IMR-90 (cell line): ENCODE results near the gene CBX8. TPM values are rescaled to one million over a fixed set of nuclear protein-coding genes. Genes with fewer than 3 reads are reported as not detected.
A peak's percentile ranks its signal among the peaks of the same experiment; 100 is the strongest.

Source experiments
- ATAC-seq: fragments of 200-7000 bp; cut with Tn5 transposase; 2 replicates; pipeline ENCODE4 v1.9.1; 2020; ENCODE audit warnings: low read depth, mild to moderate bottlenecking, moderate library complexity
- BruUV-seq: library from RNA; stranded (reverse); fragments of 400-500 nt; replicated peaks from 2 replicates; lab custom pipeline; 2021; lab: Mats Ljungman, UMichigan
- CTCF ChIA-PET: fragments of 300-600 bp; formaldehyde crosslinking; extraction: SDS; loops from one replicate; lab custom pipeline; 2021; ENCODE audit warnings: antibody characterized with exemption; lab: Yijun Ruan, JAX
- POLR2A ChIA-PET: fragments of 300-600 bp; sonication (Branson Sonifier 250); formaldehyde crosslinking; loops from one replicate; lab custom pipeline; 2022; ENCODE audit warnings: antibody characterized with exemption; ENCODE audit not compliant: unreplicated experiment; lab: Charles Lee
- DNase-seq: peaks from one replicate; pipeline ENCODE4 v3.0.0; 2013
- H2AFZ ChIP-seq: replicated peaks from 2 replicates; pipeline ENCODE3; 2013; ENCODE audit warnings: low read length, mild to moderate bottlenecking; ENCODE audit not compliant: poor library complexity
- H2AK5ac ChIP-seq: 2 replicates; pipeline ENCODE4 v1.6.1; 2013; ENCODE audit warnings: low read depth, low read length, inconsistent platforms
- H2AK9ac ChIP-seq: replicated peaks from 2 replicates; pipeline ENCODE3; 2013; ENCODE audit warnings: mild to moderate bottlenecking, low read depth, low read length, moderate library complexity; ENCODE audit not compliant: poor library complexity
- H2BK120ac ChIP-seq: 2 replicates; pipeline ENCODE4 v1.6.1; 2013; ENCODE audit warnings: low read depth, low read length, inconsistent platforms
- H2BK15ac ChIP-seq: 3 replicates; pipeline ENCODE4 v1.6.1; 2013; ENCODE audit warnings: low read depth, low read length, inconsistent platforms
- H2BK20ac ChIP-seq: 2 replicates; pipeline ENCODE4 v1.6.1; 2013; ENCODE audit warnings: low read depth, mild to moderate bottlenecking, inconsistent platforms, low read length, moderate library complexity
- H2BK5ac ChIP-seq: 2 replicates; pipeline ENCODE4 v1.6.1; 2013; ENCODE audit warnings: mild to moderate bottlenecking, low read depth, low read length, inconsistent platforms; ENCODE audit not compliant: poor library complexity, severe bottlenecking
- H3K14ac ChIP-seq: replicated peaks from 2 replicates; pipeline ENCODE4 v1.6.1; 2013; ENCODE audit warnings: low read depth, low read length, inconsistent platforms
- H3K18ac ChIP-seq: 2 replicates; pipeline ENCODE4 v1.6.1; 2013; ENCODE audit warnings: low read depth, low read length, control low read depth
- H3K23ac ChIP-seq: 2 replicates; pipeline ENCODE4 v1.6.1; 2013; ENCODE audit warnings: low read depth, low read length, inconsistent platforms
- H3K27ac ChIP-seq: 2 replicates; pipeline ENCODE4 v1.5.1; 2013; ENCODE audit warnings: mild to moderate bottlenecking, control low read depth, low read length; ENCODE audit not compliant: insufficient read depth
- H3K27me3 ChIP-seq: 2 replicates; pipeline ENCODE4 v1.6.1; 2013; ENCODE audit warnings: low read length; ENCODE audit not compliant: control insufficient read depth, insufficient read depth
- H3K36me3 ChIP-seq: 2 replicates; pipeline ENCODE4 v1.6.1; 2013; ENCODE audit warnings: low read length, mixed read lengths; ENCODE audit not compliant: control insufficient read depth, insufficient read depth
- H3K4ac ChIP-seq: 2 replicates; pipeline ENCODE4 v1.6.1; 2013; ENCODE audit warnings: low read depth, low read length, inconsistent platforms
- H3K4me1 ChIP-seq: 2 replicates; pipeline ENCODE4 v1.6.1; 2013; ENCODE audit warnings: low read length, mixed read lengths; ENCODE audit not compliant: control insufficient read depth, insufficient read depth
- H3K4me2 ChIP-seq: 2 replicates; pipeline ENCODE4 v1.6.1; 2013; ENCODE audit warnings: low read depth, mild to moderate bottlenecking, control low read depth, low read length, moderate library complexity
- H3K4me3 ChIP-seq: 2 replicates; pipeline ENCODE4 v1.5.1; 2013; ENCODE audit warnings: low read depth, mild to moderate bottlenecking, control low read depth, low read length, moderate library complexity; ENCODE audit not compliant: insufficient read depth
- H3K56ac ChIP-seq: 2 replicates; pipeline ENCODE4 v1.6.1; 2013; ENCODE audit warnings: low read length, inconsistent platforms; ENCODE audit not compliant: insufficient read depth; ENCODE audit errors: extremely low read depth
- H3K79me1 ChIP-seq, 2 experiments: 2 replicates each; pipeline ENCODE4 v1.6.1; 2013; ENCODE audit warnings: low read length in 2 of 2, inconsistent platforms in 1 of 2, low read depth in 1 of 2
- H3K9ac ChIP-seq: 2 replicates; pipeline ENCODE4 v1.6.1; 2013; ENCODE audit warnings: low read depth, low read length, control low read depth
- H3K9me1 ChIP-seq: 2 replicates; pipeline ENCODE4 v1.6.1; 2013; ENCODE audit warnings: low read length, inconsistent platforms; ENCODE audit not compliant: insufficient read depth
- H3K9me3 ChIP-seq: 2 replicates; pipeline ENCODE4 v1.6.1; 2013; ENCODE audit warnings: low read length; ENCODE audit not compliant: control insufficient read depth, insufficient read depth
- H4K20me1 ChIP-seq: 2 replicates; pipeline ENCODE4 v1.6.1; 2013; ENCODE audit warnings: low read length, inconsistent platforms; ENCODE audit not compliant: insufficient read depth
- H4K5ac ChIP-seq: 2 replicates; pipeline ENCODE4 v1.6.1; 2013; ENCODE audit warnings: mild to moderate bottlenecking, low read depth, low read length, control low read depth
- H4K8ac ChIP-seq, 2 experiments: 2 replicates each; pipeline ENCODE4 v1.6.1; 2013; ENCODE audit warnings: low read depth in 2 of 2, low read length in 2 of 2, control low read depth in 1 of 2, inconsistent platforms in 1 of 2
- H4K91ac ChIP-seq: 2 replicates; pipeline ENCODE4 v1.6.1; 2013; ENCODE audit warnings: low read depth, low read length, inconsistent platforms; ENCODE audit not compliant: insufficient read depth
- CEBPB ChIP-seq: IDR thresholded peaks from 2 replicates; pipeline ENCODE4 v1.6.1; 2012; ENCODE audit warnings: low read depth, low read length, improper control_type of control experiment
- CTCF ChIP-seq: conservative IDR thresholded peaks from 2 replicates; pipeline ENCODE4 v1.5.1; 2012; ENCODE audit warnings: mild to moderate bottlenecking, low read depth, low read length, improper control_type of control experiment
- FOS ChIP-seq: fragments of 150-350 bp; IDR thresholded peaks from 2 replicates; pipeline ENCODE4 v1.6.1; 2016; ENCODE audit warnings: low read depth, low read length
- MAFK ChIP-seq: IDR thresholded peaks from 2 replicates; pipeline ENCODE4 v1.6.1; 2012; ENCODE audit warnings: low read depth, low read length, improper control_type of control experiment
- RCOR1 ChIP-seq: IDR thresholded peaks from 2 replicates; pipeline ENCODE4 v1.6.1; 2012; ENCODE audit warnings: mild to moderate bottlenecking, low read length, improper control_type of control experiment; ENCODE audit not compliant: insufficient replicate concordance
- RFX5 ChIP-seq: IDR thresholded peaks from 2 replicates; pipeline ENCODE4 v1.8.0; 2012; ENCODE audit warnings: low read depth, mild to moderate bottlenecking, low read length, moderate library complexity
- WGBS, 2 experiments: methylation state at CpG; one replicate each; pipeline versions ENCODE4 v1.1.5 to v1.1.7; 2013; ENCODE audit warnings: missing lambda C conversion rate in 2 of 2; ENCODE audit not compliant: insufficient read length in 1 of 2; ENCODE audit errors: extremely low coverage in 2 of 2; 5-methylcytosine and 5-hydroxymethylcytosine counted together
- dilution Hi-C: fragments of 300-500 bp; cut with HindIII; formaldehyde crosslinking; loops from one replicate; pipeline ENCODE4 v1.14.3; 2018; ENCODE audit warnings: low sequenced_read_pairs; ENCODE audit not compliant: unreplicated experiment
- in situ Hi-C: fragments of 300-500 bp; cut with MboI; formaldehyde crosslinking; loops from 3 replicates; pipeline ENCODE4 v1.14.3; 2019; ENCODE audit warnings: low sequenced_read_pairs, inconsistent platforms, mixed read lengths
- intact Hi-C: fragments of 100-400 bp; cut with micrococcal nuclease; formaldehyde crosslinking; loops from 2 replicates; pipeline ENCODE4 v1.10.0; 2022
- polyA plus RNA-seq, 3 experiments: library from polyadenylated mRNA; depleted of rRNA; stranded (reverse); fragments of >200 nt; gene quantifications; 2 replicates each; pipeline ENCODE4 v1.2.3, GENCODE V29; 2012; ENCODE audit warnings: low replicate concordance in 1 of 3
- total RNA-seq: library from RNA; depleted of rRNA; stranded (reverse); fragments of >200 nt; gene quantifications from 2 replicates; pipeline ENCODE4 v1.2.3, GENCODE V29; 2012

The CBX8 gene
- total and polyA plus RNA-seq, 2 of the 4 experiments (the other 2 are of a cell fraction), result 3.2 to 5.4 TPM

GRCh38 chr17:79784353-79785016, 12.4 kb downstream of the CBX8 start:
- Histone ChIP-seq H4K5ac (no peak overlapping the region), H3K9me3 (no peaks in the 10 kb centered on the region), H2AK5ac (no peak overlapping the region), H2AFZ (peak overlapping the region; percentile 30), H4K20me1 (0 out of 2 replicates have a peak, but pooled peaks cover 5% of the 10 kb centered on the region), H3K27me3 (peaks cover 15% of the 10 kb centered on the region), H3K9me1 (no peaks in the 10 kb centered on the region), H4K8ac (no peak overlapping the region), H3K36me3 (peaks cover 4% of the 10 kb centered on the region), H3K14ac (no peak overlapping the region), H3K18ac (no peak overlapping the region), H3K27ac (no peak overlapping the region), H3K4me3 (no peak overlapping the region), H3K79me1 (no peaks in the 10 kb centered on the region), H2AK9ac (no peak overlapping the region), H4K91ac (no peak overlapping the region), H2BK15ac (no peak overlapping the region), H3K9ac (no peak overlapping the region), H3K4ac (no peak overlapping the region), H3K4me2 (no peak overlapping the region), H3K4me1 (no peaks in the 10 kb centered on the region), H2BK5ac (no peak overlapping the region), H2BK120ac (no peak overlapping the region), H3K23ac (no peak overlapping the region), H3K56ac (no peak overlapping the region), H2BK20ac (no peak overlapping the region)
- 95% methylated on average over 16 of the region's 31 CpGs; no CpG with 5 or more reads in 1 of the 2 experiments for WGBS, 2 experiments
- dilution Hi-C loops, result no loop called here
- TF ChIP-seq CEBPB, result no peak
- no peak for TF ChIP-seq RFX5
- TF ChIP-seq MAFK, result no peak
- no peak for TF ChIP-seq CTCF
- TF ChIP-seq RCOR1, result no peak
- TF ChIP-seq FOS, result no peak
- ATAC-seq (no peak), DNase-seq (no peak)
- ChIA-PET POLR2A (no interaction called here), CTCF (no interaction called here)
- intact Hi-C loops, result no loop called here
- BruUV-seq, result no TSS peak
- in situ Hi-C loops, result loop anchor here (10.0 kb wide), 1 partner anchor 130 kb away; no protein-coding TSS in a partner anchor
